ENCODE data around the gene ZNF699. TPM values are rescaled to one million over a fixed set of nuclear protein-coding genes. Genes with fewer than 3 reads are reported as not detected.

ZNF699 gene
- total RNA-seq, 2 donors from 2014 or later: 7.0 to 8.0 TPM

GRCh38 chr19:9309974-9310446, 372 bp upstream of the ZNF699 start:
- peak overlapping the region; percentile 89 to 92 for H3K4me3 ChIP-seq

GRCh38 chr19:9308091-9308770, 1.4 kb downstream of the ZNF699 start:
- H3K4me3 ChIP-seq: peak overlapping the region; percentile 89 to 92
- peaks cover 0 to 6% of the 10 kb centered on the region in 2 donors for H3K9me3 ChIP-seq
- TF ChIP-seq CTCF (IDR thresholded peaks at IDR 0.05): no peak
- H3K36me3 ChIP-seq: peaks cover 17% of the 10 kb centered on the region
- H3K4me1 ChIP-seq: peaks cover 0 to 15% of the 10 kb centered on the region in 2 donors
- DNase-seq (ENCODE audit: low spot score): no peak
- H3K27ac ChIP-seq: no peak overlapping the region
- H3K27me3 ChIP-seq: no peaks in the 10 kb centered on the region

More at GRCh38 chr19:9309974-9310446, 372 bp upstream of the ZNF699 start:
- H3K27me3 ChIP-seq: no peaks in the 10 kb centered on the region
- H3K9me3 ChIP-seq: no peaks in the 10 kb centered on the region
- H3K4me1 ChIP-seq: peaks cover 0 to 15% of the 10 kb centered on the region in 2 donors
- DNase-seq (ENCODE audit: low spot score): peak; percentile 95
- no peak for TF ChIP-seq CTCF (IDR thresholded peaks at IDR 0.05)
- peak overlapping the region; percentile 91 to 96 for H3K27ac ChIP-seq
- H3K36me3 ChIP-seq: no peaks in the 10 kb centered on the region

- Histone ChIP-seq H3K36me3 (peaks cover 34% of the 10 kb centered on the region), H3K27me3 (no peaks in the 10 kb centered on the region), H3K9me3 (peaks cover 1 to 22% of the 10 kb centered on the region in 2 donors), H3K4me3 (no peak overlapping the region), H3K4me1 (peaks cover 0 to 15% of the 10 kb centered on the region in 2 donors), H3K27ac (no peak overlapping the region)
- TF ChIP-seq CTCF (IDR thresholded peaks at IDR 0.05): no peak
- no peak for DNase-seq (ENCODE audit: low spot score)
Observed at GRCh38 chr19:9306443-9306842, 3.2 kb downstream of the ZNF699 start.

GRCh38 chr19:9296336-9296735, 13.3 kb downstream of the ZNF699 start:
- DNase-seq (ENCODE audit: low spot score): no peak
- TF ChIP-seq CTCF (IDR thresholded peaks at IDR 0.05): no peak
- H3K27ac ChIP-seq: no peak overlapping the region
- no peak overlapping the region for H3K4me3 ChIP-seq
- no peaks in the 10 kb centered on the region for H3K27me3 ChIP-seq
- H3K9me3 ChIP-seq: peaks cover 54 to 100% of the 10 kb centered on the region in 2 donors
- H3K4me1 ChIP-seq: no peaks in the 10 kb centered on the region
- H3K36me3 ChIP-seq: peaks cover 74% of the 10 kb centered on the region

GRCh38 chr19:9295411-9295849, 14.2 kb downstream of the ZNF699 start:
- Histone ChIP-seq H3K9me3 (peaks cover 47 to 100% of the 10 kb centered on the region in 2 donors), H3K4me1 (no peaks in the 10 kb centered on the region), H3K27ac (no peak overlapping the region), H3K4me3 (no peak overlapping the region), H3K27me3 (no peaks in the 10 kb centered on the region), H3K36me3 (peaks cover 65% of the 10 kb centered on the region)
- no peak for DNase-seq (ENCODE audit: low spot score)
- no peak for TF ChIP-seq CTCF (IDR thresholded peaks at IDR 0.05)

All from right atrium auricular region (tissue), 2 donors.